WERI-Rb-1 (cell line): ENCODE measurements around the gene KLF12.

ENCODE experiments used
- DNase-seq: peaks from one replicate; pipeline ENCODE4 v3.0.0-alpha.2; 2020
- H3K27ac ChIP-seq: fragments of 250-450 bp; sonication (Bioruptor Pico); 2 replicates; pipeline ENCODE4 v1.5.1; 2020; ENCODE audit warnings: mild to moderate bottlenecking, moderate library complexity
- H3K27me3 ChIP-seq: fragments of 250-450 bp; sonication (Bioruptor Pico); 2 replicates; pipeline ENCODE4 v1.5.1; 2021; ENCODE audit warnings: mild to moderate bottlenecking, low read depth, moderate library complexity; ENCODE audit not compliant: insufficient read depth, severe bottlenecking
- H3K36me3 ChIP-seq: fragments of 250-450 bp; sonication (Bioruptor Pico); 2 replicates; pipeline ENCODE4 v1.5.1; 2020; ENCODE audit warnings: mild to moderate bottlenecking, moderate library complexity
- H3K4me3 ChIP-seq: 2 replicates; pipeline ENCODE4 v1.5.1; 2011; ENCODE audit warnings: low read depth, mild to moderate bottlenecking, control low read depth, low read length
- H3K9me3 ChIP-seq: fragments of 250-450 bp; sonication (Bioruptor Pico); 2 replicates; pipeline ENCODE4 v1.5.1; 2021; ENCODE audit warnings: mild to moderate bottlenecking, moderate library complexity; ENCODE audit not compliant: severe bottlenecking
- TF ChIP-seq, protein P1 (sequence below): IDR thresholded peaks from 2 replicates; pipeline ENCODE4 v1.5.1; 2011; ENCODE audit warnings: low read depth, mild to moderate bottlenecking, control low read depth, inconsistent platforms, low read length

Gene KLF12

DNA sequence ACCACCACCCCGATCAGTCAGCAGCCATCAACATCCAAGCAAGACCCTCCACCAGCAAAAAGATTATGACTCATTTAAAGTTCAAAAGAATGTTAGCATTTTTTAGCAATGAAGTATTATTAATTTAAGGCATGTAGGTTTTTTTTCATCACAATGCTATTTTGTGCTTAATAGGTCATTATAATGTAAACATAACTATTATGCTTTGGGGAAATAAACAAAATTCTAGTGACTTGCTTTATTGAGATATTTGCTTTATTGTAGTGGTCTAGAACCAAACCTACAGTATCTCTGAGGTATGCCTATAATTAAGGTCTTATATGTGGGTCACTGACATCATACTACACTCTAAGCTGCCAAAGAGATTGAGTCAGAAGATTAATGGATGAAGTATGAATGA lies 20.0 kb downstream of the KLF12 start:
- H3K36me3 ChIP-seq, result no peaks in the 10 kb centered on the region
- H3K4me3 ChIP-seq, result no peak overlapping the region
- no peak for DNase-seq
- TF ChIP-seq, protein P1, sequence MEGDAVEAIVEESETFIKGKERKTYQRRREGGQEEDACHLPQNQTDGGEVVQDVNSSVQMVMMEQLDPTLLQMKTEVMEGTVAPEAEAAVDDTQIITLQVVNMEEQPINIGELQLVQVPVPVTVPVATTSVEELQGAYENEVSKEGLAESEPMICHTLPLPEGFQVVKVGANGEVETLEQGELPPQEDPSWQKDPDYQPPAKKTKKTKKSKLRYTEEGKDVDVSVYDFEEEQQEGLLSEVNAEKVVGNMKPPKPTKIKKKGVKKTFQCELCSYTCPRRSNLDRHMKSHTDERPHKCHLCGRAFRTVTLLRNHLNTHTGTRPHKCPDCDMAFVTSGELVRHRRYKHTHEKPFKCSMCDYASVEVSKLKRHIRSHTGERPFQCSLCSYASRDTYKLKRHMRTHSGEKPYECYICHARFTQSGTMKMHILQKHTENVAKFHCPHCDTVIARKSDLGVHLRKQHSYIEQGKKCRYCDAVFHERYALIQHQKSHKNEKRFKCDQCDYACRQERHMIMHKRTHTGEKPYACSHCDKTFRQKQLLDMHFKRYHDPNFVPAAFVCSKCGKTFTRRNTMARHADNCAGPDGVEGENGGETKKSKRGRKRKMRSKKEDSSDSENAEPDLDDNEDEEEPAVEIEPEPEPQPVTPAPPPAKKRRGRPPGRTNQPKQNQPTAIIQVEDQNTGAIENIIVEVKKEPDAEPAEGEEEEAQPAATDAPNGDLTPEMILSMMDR, result no peak
- H3K27ac ChIP-seq, result no peak overlapping the region
- H3K27me3 ChIP-seq, result no peaks in the 10 kb centered on the region
- H3K9me3 ChIP-seq, result no peaks in the 10 kb centered on the region

DNA sequence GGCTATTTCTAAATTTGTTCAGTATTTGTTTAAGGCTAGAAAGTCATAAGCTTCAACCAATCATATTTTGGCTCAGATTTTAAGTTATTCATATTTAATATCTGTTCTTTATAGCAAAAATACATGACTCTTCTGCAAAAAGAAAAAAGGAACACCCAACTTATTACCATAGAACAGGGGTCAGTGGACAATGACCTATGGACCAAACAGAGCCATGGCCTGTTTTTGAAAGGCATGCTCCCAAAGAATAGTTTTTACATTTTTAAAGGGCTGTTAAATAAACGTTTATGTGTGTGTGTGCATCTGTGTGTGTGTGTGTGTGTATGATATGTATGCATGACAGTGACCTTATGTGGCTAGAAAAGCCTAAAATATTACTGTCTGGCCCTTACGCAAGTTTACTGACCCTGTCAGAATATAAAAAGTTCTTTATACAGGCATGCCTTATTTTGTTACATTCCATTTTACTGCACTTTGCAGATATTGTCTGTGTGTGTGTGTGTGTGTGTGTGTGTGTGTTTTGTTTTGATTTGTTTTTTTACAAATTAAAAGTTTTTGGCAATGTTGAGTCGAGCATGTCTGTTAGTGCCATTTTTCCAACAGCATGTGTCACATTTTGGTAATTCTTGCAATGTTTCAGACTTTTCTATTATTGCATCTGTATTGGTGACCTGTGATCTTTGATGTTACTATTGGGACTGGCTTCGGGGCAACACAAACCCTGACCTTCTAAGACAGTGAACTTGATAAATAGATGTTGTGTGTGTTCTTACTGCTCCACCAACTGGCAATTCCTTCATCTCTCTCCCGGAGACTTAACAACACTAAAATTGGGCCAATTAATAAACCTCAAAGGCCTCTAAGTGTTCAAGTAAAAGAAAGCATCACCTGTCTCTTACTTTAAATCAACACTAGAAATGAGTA lies 22.0 kb downstream of the KLF12 start:
- Histone ChIP-seq H3K4me3 (no peak overlapping the region), H3K27ac (no peak overlapping the region), H3K36me3 (no peaks in the 10 kb centered on the region), H3K9me3 (no peaks in the 10 kb centered on the region), H3K27me3 (no peaks in the 10 kb centered on the region)
- TF ChIP-seq, protein P1, result no peak
- DNase-seq, result no peak

DNA sequence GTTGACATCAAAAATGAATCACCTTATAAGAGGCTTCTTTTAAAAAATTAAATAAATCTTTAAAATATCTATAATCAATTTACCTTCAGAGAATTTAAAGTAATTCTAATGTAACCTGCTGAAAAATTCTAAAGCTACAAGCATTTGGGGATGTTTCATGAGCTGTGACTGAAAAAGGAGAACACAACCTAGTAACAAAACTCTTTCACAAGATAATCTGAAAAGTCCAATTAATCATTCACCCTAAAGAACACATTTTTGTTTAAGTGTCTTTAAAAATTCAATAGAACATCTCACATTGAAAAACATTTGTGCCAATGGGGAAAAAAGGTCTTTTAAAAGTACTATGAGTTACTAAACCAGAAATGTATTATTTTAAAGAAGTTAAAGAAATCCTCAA lies 22.8 kb downstream of the KLF12 start:
- H3K9me3 ChIP-seq, result no peaks in the 10 kb centered on the region
- H3K36me3 ChIP-seq, result no peaks in the 10 kb centered on the region
- TF ChIP-seq, protein P1, result no peak
- no peak overlapping the region for H3K4me3 ChIP-seq
- H3K27ac ChIP-seq, result no peak overlapping the region
- no peaks in the 10 kb centered on the region for H3K27me3 ChIP-seq
- DNase-seq, result no peak

DNA sequence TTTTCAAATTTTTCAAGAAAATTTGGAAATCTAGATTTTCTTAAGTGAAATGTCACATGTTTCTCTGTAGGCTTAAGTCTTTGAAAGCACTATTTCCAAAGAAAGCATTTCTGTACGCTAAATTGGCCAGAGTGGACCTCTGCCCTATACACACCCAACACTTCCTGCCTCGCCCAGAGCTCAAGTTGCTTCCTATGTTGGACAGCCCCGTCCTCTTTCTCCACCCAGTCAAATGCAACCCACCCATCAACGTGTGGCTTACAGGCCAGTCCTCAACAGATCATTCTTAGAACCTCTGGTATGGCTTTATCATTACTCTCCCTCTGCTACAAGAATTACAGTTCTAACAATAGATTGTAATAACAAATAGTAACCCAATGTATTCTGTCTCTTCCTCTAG lies 24.2 kb downstream of the KLF12 start:
- H3K36me3 ChIP-seq, result no peaks in the 10 kb centered on the region
- H3K27ac ChIP-seq, result no peak overlapping the region
- TF ChIP-seq, protein P1, result no peak
- H3K4me3 ChIP-seq, result no peak overlapping the region
- DNase-seq, result no peak
- no peaks in the 10 kb centered on the region for H3K27me3 ChIP-seq
- H3K9me3 ChIP-seq, result no peaks in the 10 kb centered on the region

DNA sequence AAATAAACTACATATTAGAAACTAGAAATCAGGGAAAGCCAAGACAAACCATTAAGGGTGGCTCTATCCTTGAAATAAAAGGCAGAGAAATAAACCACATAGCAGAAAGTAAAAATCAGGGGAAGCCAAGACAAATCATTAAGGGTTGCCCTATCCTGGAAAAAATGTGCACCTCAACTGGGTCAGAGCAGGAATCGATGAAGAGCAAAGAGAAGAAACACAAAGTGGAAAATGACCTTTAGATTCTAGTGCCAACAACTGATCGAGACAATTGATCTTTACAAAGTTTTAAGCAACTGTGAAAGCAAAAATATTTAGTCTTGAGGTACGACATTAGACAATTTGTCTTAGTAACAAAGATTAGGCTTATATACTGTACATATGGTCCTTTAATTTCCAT lies 26.6 kb downstream of the KLF12 start:
- Histone ChIP-seq H3K36me3 (no peaks in the 10 kb centered on the region), H3K4me3 (no peak overlapping the region), H3K9me3 (no peaks in the 10 kb centered on the region), H3K27me3 (no peaks in the 10 kb centered on the region), H3K27ac (no peak overlapping the region)
- TF ChIP-seq, protein P1, result no peak
- no peak for DNase-seq

GRCh38 chr13:74105871-74106270 lies 28.3 kb downstream of the KLF12 start:
- H3K27me3 ChIP-seq, result no peaks in the 10 kb centered on the region
- TF ChIP-seq, protein P1, result no peak
- H3K9me3 ChIP-seq, result no peaks in the 10 kb centered on the region
- H3K36me3 ChIP-seq, result no peaks in the 10 kb centered on the region
- H3K27ac ChIP-seq, result no peak overlapping the region
- no peak overlapping the region for H3K4me3 ChIP-seq
- no peak for DNase-seq
